ENCODE data around the gene KPNA1.
"Not testable (repeated sequence)": the region's sequence is repeated elsewhere in the genome, so short reads cannot be mapped to it uniquely, and the experiment has no call there.

The KPNA1 gene

GRCh38 chr3:122468896-122469533 lies 45.7 kb downstream of the KPNA1 start:
- no peak for DNase-seq

DNA sequence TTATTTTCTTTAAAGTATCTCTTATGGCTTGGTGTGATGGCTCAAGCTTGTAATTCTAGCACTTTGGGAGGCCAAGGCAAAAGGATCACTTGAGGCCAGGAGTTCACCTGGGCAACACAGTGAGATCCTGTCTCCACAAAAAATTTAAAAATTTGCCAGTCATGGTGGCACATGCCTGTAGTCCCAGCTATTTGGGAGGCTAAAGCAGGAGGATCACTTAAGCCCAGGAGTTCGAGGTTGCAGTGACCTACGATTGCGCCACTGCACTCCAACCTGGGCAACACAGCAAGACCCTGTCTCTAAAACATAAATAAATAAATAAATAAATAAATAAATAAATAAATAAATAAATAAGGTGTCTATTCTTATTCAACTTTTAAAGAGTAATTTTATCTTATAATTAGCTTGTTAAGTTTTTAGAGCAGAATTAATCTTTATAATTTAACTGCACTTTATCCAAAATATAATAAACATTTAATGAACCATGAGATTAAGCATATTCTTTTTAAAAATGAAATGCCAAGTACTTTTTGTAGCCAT lies 48.0 kb downstream of the KPNA1 start:
- no peak for DNase-seq

DNA sequence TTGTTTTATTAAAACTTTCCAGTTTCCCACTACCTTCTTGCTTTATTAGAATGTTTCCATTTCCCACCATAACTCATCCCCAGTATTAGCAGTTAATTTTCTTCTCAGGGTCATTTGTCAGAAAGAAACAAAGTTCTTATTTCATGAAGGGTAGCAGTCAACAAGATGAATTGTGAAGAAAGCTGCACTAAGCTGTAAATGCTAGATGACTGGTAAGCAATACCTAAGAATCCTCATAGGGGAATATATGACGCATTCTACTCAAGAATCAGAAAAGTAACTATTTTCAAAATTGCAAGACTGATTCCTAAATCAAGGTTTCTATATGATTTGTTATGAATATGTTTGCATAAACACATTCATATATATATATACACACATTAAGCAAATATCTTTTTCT lies 50.1 kb downstream of the KPNA1 start:
- DNase-seq: no peak

- no peak for DNase-seq
Measured at GRCh38 chr3:122462406-122462805, 52.3 kb downstream of the KPNA1 start.

GRCh38 chr3:122461806-122462205 lies 52.9 kb downstream of the KPNA1 start:
- no peak for DNase-seq

DNA sequence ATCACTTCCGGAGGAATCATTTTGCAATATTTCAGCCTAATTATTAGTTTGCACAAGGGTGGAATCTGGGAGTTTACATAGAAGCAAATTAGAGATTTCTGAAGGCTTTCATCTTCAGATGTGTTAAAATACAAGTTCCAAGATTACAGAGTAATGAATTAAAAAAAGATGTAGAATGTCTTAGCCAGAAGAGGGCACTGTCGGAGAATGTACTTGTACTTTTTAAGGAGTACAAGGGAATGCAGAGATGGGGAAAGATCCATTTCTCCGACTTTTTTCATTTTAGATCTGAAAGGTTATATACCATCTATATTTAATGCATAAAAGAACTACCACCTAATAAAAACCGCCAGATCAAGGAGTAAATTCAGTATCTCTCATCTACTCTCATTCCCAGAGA lies 55.7 kb downstream of the KPNA1 start:
- peak; percentile 59 for DNase-seq

DNA sequence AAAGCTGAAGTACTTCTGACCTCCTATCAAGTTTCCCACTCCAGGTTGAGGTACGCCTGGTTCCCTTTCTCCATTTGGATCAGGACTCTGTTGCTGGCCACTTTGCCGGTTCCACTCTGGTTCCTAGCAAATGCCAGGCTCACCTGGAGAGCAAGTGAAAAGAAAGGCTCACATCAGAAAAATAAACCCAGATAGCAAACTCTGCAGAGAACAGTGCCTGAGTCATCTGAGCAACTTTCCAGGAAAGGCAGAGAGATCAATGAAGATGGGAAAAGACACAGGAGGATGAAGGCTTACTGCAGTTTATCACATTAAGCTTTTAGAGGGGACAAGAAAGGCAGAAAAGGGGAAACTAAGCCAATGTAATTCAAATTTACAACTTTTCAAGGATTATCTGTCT lies 57.0 kb downstream of the KPNA1 start:
- DNase-seq: no peak

GRCh38 chr3:122456074-122456473 lies 58.7 kb downstream of the KPNA1 start:
- no peak for DNase-seq

DNA sequence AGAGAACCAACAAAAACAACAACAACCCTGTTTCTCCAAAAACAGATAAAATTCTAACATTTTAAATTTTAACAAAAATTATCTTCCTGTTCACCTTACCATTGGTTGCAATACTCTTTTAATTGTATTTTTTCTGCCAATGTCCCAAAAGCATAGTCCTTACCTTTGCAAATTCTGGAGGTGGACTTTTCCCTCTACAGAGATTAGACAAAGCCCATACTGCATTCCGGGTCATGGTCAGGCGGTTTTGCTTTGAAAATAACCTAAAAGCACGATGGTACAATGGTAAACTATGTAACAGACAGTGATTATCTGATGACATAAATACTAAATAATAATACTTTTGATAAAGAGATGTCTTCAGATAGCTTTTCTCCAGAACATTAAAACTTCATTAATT lies 63.4 kb downstream of the KPNA1 start:
- DNase-seq: no peak

DNA sequence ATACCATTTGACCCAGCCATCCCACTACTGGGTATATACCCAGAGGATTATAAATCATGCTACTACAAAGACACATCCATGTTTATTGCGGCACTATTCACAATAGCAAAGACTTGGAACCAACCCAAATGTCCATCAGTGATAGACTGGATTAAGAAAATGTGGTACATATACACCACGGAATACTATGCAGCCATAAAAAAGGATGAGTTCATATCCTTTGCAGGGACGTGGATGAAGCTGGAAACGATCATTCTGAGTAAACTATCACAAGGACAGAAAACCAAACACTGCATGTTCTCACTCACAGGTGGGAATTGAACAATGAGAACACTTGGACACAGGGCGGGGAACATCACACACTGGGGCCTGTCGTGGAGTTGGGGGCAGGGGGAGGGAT lies 66.5 kb downstream of the KPNA1 start:
- not testable (repeated sequence) for DNase-seq

- DNase-seq: not testable (repeated sequence)
Measured at GRCh38 chr3:122444491-122444887, 70.2 kb downstream of the KPNA1 start.

DNA sequence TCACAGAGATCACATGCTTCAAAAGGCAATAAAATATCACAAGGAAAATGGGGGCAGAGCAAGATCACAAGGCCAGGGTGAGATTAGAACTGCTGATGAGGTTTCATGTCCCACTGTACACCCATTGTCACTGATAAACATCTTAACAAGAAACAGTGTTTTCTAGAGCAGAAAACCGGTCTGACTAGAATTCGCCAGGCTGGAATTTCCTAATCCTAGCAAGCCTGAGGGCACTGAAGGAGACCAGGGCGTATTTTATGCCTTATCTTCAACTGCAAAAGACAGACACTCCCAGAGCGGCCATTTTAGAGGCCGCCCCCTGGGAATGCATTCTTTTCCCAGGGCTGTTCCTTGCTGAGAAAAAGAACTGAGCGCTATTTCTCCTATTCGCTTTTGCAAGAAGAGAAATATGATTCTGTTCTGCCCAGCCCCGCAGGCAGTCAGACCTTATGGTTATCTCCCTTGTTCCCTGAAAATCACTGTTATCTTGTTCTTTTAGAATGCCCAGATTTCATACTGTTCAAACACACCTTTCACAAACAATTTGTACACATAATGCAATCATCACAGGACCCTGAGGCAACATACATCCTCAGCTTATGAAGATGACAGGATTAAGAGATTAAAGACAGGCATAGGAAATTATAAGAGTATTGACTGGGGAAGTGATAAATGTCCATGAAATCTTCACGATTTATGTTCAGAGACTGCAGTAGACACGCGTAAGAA lies 70.8 kb downstream of the KPNA1 start:
- DNase-seq: not testable (repeated sequence)

- no peak for DNase-seq
Measured at GRCh38 chr3:122443090-122443489, 71.6 kb downstream of the KPNA1 start.

GRCh38 chr3:122435950-122436349 lies 78.8 kb downstream of the KPNA1 start:
- DNase-seq: no peak

GRCh38 chr3:122430371-122430770 lies 84.4 kb downstream of the KPNA1 start:
- no peak for DNase-seq

- DNase-seq: no peak
Measured at GRCh38 chr3:122427857-122428471, 86.8 kb downstream of the KPNA1 start.

DNA sequence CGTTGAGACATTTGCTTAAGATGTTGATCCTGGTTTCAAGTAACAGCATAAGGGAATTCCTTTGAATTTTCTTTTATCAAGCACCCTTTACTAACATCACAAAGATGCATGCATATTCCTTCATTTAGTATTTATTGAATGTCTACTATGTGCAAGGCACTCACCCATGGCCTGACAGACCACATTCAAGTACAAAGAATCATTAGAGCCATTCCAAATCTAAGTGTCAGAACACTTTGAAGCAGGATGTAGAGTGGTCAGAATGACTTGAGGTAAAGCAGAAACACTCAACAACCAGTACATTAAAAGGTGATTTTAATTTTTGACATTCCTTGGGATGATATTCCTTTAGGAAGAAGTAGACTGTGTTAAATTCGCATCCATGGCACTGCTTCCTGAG lies 92.9 kb downstream of the KPNA1 start:
- DNase-seq: no peak

- DNase-seq: no peak
Measured at GRCh38 chr3:122421101-122421500, 93.6 kb downstream of the KPNA1 start.

DNA sequence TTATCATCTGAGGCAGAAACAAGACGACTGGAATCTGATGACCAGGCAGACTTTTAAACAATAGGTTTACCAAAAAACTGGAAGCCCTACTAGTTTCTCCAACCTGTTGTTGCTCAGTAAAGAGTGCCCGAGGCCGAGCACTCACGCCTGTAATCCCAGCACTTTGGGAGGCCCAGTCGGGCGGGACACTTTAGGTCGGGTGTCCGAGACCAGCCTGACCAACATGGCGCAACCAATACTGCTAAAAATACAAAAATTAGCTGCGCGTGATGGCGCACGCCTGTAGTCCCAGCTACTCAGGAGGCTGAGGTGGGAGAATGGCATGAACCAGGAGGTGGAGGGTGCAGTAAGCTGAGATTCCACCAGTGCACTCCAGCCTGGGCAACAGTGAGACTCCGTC lies 97.8 kb downstream of the KPNA1 start:
- no peak for DNase-seq

GRCh38 chr3:122415762-122416654 lies 98.7 kb downstream of the KPNA1 start, which contains the start of gene WDR5B:
WDR5B (minus strand) TSS chr3:122416062; CDS start chr3:122415528, 534 bp downstream.
- DNase-seq: peak; percentile 97

DNA sequence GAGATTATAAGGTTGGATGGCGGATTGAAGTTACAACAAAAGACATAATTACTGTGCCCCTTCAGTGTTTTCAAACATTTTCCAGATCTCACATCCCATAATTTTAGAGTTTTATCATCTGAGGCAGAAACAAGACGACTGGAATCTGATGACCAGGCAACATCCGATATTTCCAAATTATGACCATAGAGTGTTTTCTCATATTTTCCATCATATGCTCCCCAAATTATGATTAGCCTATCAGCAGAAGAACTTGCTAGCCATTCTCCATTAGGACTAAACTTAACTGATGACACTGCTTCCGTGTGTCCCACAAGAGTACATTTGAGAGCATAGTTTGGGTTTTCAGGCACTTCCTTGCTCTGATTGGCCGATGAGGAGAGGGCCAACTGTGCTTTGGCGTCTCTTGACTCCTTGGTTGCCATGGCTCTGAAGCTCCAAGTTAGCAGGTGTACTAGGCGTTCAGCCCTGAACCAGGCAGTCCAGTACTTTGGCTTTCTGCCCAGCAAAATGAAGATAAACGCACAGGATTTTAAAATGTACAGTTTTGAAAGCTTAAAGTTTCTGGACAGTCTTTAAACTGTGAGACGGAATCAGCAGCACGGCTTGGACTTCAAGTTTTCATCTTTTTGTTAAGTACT lies 99.5 kb downstream of the KPNA1 start:
- DNase-seq: peak; percentile 26

GRCh38 chr3:122414391-122414790 lies 100.3 kb downstream of the KPNA1 start:
- no peak for DNase-seq

Measured in fibroblast of skin of right biceps (primary cell).